GM23338 (cell line): Measurements from ENCODE around the gene C22orf39. TPM values are rescaled to one million over a fixed set of nuclear protein-coding genes. Genes with fewer than 3 reads are reported as not detected.

Source experiments
- ATAC-seq: fragments of 200-7000 bp; cut with Tn5 transposase; 3 replicates; pipeline ENCODE4 v1.9.1; 2020
- DNase-seq: peaks from one replicate; pipeline ENCODE4 v3.0.0-alpha.2; 2015; ENCODE audit warnings: low spot score
- H2AFZ ChIP-seq: fragments of 200-600 bp; sonication (generic); 2 replicates; pipeline ENCODE4 v1.8.0; 2016; ENCODE audit warnings: antibody characterized with exemption, mild to moderate bottlenecking, moderate library complexity
- H3F3A ChIP-seq: fragments of 200-600 bp; sonication (generic); replicated peaks from 2 replicates; pipeline ENCODE4 v1.8.0; 2017; ENCODE audit warnings: antibody characterized with exemption, mixed run types, low read depth
- H3K27ac ChIP-seq: fragments of 200-600 bp; sonication (generic); 2 replicates; pipeline ENCODE4 v1.6.1; 2016; ENCODE audit warnings: low read depth
- H3K27me3 ChIP-seq: fragments of 200-600 bp; sonication (generic); 2 replicates; pipeline ENCODE4 v1.8.0; 2016; ENCODE audit warnings: mild to moderate bottlenecking, mixed run types, moderate library complexity; ENCODE audit not compliant: insufficient read depth
- H3K36me3 ChIP-seq: fragments of 200-600 bp; sonication (generic); 2 replicates; pipeline ENCODE4 v1.8.0; 2016; ENCODE audit warnings: mild to moderate bottlenecking; ENCODE audit not compliant: insufficient read depth
- H3K4me1 ChIP-seq: fragments of 200-600 bp; sonication (generic); 2 replicates; pipeline ENCODE4 v1.8.0; 2016; ENCODE audit warnings: mild to moderate bottlenecking, moderate library complexity; ENCODE audit not compliant: insufficient read depth
- H3K4me2 ChIP-seq: fragments of 200-600 bp; sonication (generic); 2 replicates; pipeline ENCODE4 v1.7.1; 2017; ENCODE audit warnings: mixed run types
- H3K4me3 ChIP-seq: fragments of 200-600 bp; sonication (generic); 2 replicates; pipeline ENCODE4 v1.6.1; 2016; ENCODE audit warnings: mixed run types
- H3K79me2 ChIP-seq: fragments of 200-600 bp; sonication (generic); replicated peaks from 2 replicates; pipeline ENCODE4 v1.8.0; 2017; ENCODE audit warnings: mild to moderate bottlenecking; ENCODE audit not compliant: insufficient read depth
- H3K9me2 ChIP-seq: fragments of 200-600 bp; sonication (generic); 2 replicates; pipeline ENCODE4 v1.8.0; 2017; ENCODE audit not compliant: insufficient read depth
- H4K20me1 ChIP-seq: fragments of 200-600 bp; sonication (generic); replicated peaks from 2 replicates; pipeline ENCODE4 v1.8.0; 2017; ENCODE audit warnings: mild to moderate bottlenecking; ENCODE audit not compliant: insufficient read depth
- H3K27ac Mint-ChIP-seq: 2 replicates; pipeline ENCODE4 v1.8.0; 2020; ENCODE audit warnings: inconsistent platforms, mild to moderate bottlenecking, moderate library complexity, mixed read lengths
- H3K27me3 Mint-ChIP-seq: 3 replicates; pipeline ENCODE4 v1.8.0; 2022; ENCODE audit warnings: low read depth, mild to moderate bottlenecking, moderate library complexity, mixed read lengths, inconsistent platforms; ENCODE audit not compliant: insufficient read depth, poor library complexity
- H3K36me3 Mint-ChIP-seq: 3 replicates; pipeline ENCODE4 v1.8.0; 2021; ENCODE audit warnings: low read depth, mild to moderate bottlenecking, inconsistent platforms, moderate library complexity, mixed read lengths
- H3K4me1 Mint-ChIP-seq: 3 replicates; pipeline ENCODE4 v1.8.0; 2020; ENCODE audit warnings: mild to moderate bottlenecking, inconsistent platforms, mixed read lengths
- H3K4me3 Mint-ChIP-seq: 3 replicates; pipeline ENCODE4 v1.8.0; 2021; ENCODE audit warnings: moderate library complexity, mild to moderate bottlenecking, inconsistent platforms, mixed read lengths
- H3K9me3 Mint-ChIP-seq: 3 replicates; pipeline ENCODE4 v1.8.0; 2020; ENCODE audit warnings: moderate library complexity, mild to moderate bottlenecking, inconsistent platforms, mixed read lengths
- ETS1 ChIP-seq: IDR thresholded peaks from 2 replicates; pipeline ENCODE4 v1.6.1; 2016; ENCODE audit warnings: antibody characterized with exemption
- EZH2 ChIP-seq: fragments of 200-600 bp; sonication (generic); IDR thresholded peaks from one replicate; pipeline ENCODE4 v1.8.0; 2017; ENCODE audit warnings: antibody characterized with exemption, mild to moderate bottlenecking, low read depth; ENCODE audit not compliant: unreplicated experiment
- EZH2phosphoT487 ChIP-seq: fragments of 200-600 bp; sonication (generic); IDR thresholded peaks from one replicate; pipeline ENCODE4 v1.8.1; 2018; ENCODE audit warnings: antibody characterized with exemption; ENCODE audit not compliant: unreplicated experiment
- NANOG ChIP-seq: IDR thresholded peaks from 2 replicates; pipeline ENCODE4 v1.6.1; 2016; ENCODE audit warnings: antibody characterized with exemption, borderline replicate concordance
- POLR2AphosphoS5 ChIP-seq: IDR thresholded peaks from 2 replicates; pipeline ENCODE4 v1.6.1; 2016; ENCODE audit warnings: antibody characterized with exemption, low read depth
- STAT1 ChIP-seq: IDR thresholded peaks from one replicate; pipeline ENCODE4 v1.6.1; 2016; ENCODE audit warnings: antibody characterized with exemption; ENCODE audit not compliant: unreplicated experiment
- ZNF114 ChIP-seq: fragments of 250-450 bp; sonication (Bioruptor Pico); IDR thresholded peaks from 2 replicates; pipeline ENCODE4 v1.5.0; 2020; ENCODE audit warnings: mild to moderate bottlenecking, moderate library complexity
- ZNF462 ChIP-seq: fragments of 250-450 bp; sonication (Bioruptor Pico); IDR thresholded peaks from 2 replicates; pipeline ENCODE4 v1.5.0; 2020; ENCODE audit warnings: mild to moderate bottlenecking, moderate library complexity
- polyA plus RNA-seq: library from polyadenylated mRNA; unstranded; fragments of >200 nt; fragmentation: Nextera tagmentation; extraction: Ambion mirVana; gene quantifications from 2 replicates; pipeline ENCODE4 v1.2.1, GENCODE V29; 2016
- total RNA-seq: library from RNA; depleted of rRNA; stranded (reverse); fragments of >200 nt; shearing (Covaris generic); gene quantifications from 2 replicates; pipeline ENCODE4 v1.2.3, GENCODE V29; 2014
- TF ChIP-seq, protein P1 (sequence below), 2 experiments: fragments of 200-600 bp in 1 of 2; sonication (generic) in 1 of 2; conservative IDR thresholded peaks; 2 replicates each; pipeline versions ENCODE4 v1.5.1 to v1.6.1; 2016 to 2017; ENCODE audit warnings: antibody characterized with exemption in 2 of 2, low read depth in 2 of 2, mild to moderate bottlenecking in 2 of 2, moderate library complexity in 1 of 2

C22orf39 gene
- total and polyA plus RNA-seq, 2 experiments from 2014 or later: 37.4 to 40.2 TPM

GRCh38 chr22:19404676-19405075 is 42.8 kb downstream of the C22orf39 start:
- Mint-ChIP-seq H3K27me3 (peaks cover 13% of the 10 kb centered on the region), H3K4me1 (no peaks in the 10 kb centered on the region), H3K4me3 (no peak overlapping the region), H3K36me3 (peaks cover 63% of the 10 kb centered on the region), H3K9me3 (no peaks in the 10 kb centered on the region), H3K27ac (no peak overlapping the region)
- Histone ChIP-seq H3K27ac (no peak overlapping the region), H3K27me3 (no peaks in the 10 kb centered on the region), H3K4me1 (no peaks in the 10 kb centered on the region), H3K79me2 (no peaks in the 10 kb centered on the region; the same call in 1 of the 2 replicates), H2AFZ (no peak overlapping the region), H3F3A (no peaks in the 10 kb centered on the region), H4K20me1 (peaks cover 22% of the 10 kb centered on the region), H3K4me3 (no peak overlapping the region), H3K9me2 (no peaks in the 10 kb centered on the region), H3K36me3 (peaks cover 27% of the 10 kb centered on the region), H3K4me2 (no peak overlapping the region)
- no peak for ATAC-seq
- no peak for DNase-seq
- TF ChIP-seq EZH2 (no peak), NANOG (no peak), ZNF114 (CRISPR knock-in tag) (no peak), EZH2phosphoT487 (no peak), POLR2AphosphoS5 (no peak)
- TF ChIP-seq, protein P1, sequence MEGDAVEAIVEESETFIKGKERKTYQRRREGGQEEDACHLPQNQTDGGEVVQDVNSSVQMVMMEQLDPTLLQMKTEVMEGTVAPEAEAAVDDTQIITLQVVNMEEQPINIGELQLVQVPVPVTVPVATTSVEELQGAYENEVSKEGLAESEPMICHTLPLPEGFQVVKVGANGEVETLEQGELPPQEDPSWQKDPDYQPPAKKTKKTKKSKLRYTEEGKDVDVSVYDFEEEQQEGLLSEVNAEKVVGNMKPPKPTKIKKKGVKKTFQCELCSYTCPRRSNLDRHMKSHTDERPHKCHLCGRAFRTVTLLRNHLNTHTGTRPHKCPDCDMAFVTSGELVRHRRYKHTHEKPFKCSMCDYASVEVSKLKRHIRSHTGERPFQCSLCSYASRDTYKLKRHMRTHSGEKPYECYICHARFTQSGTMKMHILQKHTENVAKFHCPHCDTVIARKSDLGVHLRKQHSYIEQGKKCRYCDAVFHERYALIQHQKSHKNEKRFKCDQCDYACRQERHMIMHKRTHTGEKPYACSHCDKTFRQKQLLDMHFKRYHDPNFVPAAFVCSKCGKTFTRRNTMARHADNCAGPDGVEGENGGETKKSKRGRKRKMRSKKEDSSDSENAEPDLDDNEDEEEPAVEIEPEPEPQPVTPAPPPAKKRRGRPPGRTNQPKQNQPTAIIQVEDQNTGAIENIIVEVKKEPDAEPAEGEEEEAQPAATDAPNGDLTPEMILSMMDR (conservative IDR thresholded peaks at IDR 0.05; ENCODE audit: low read depth in 2 of 2): no peak

DNA sequence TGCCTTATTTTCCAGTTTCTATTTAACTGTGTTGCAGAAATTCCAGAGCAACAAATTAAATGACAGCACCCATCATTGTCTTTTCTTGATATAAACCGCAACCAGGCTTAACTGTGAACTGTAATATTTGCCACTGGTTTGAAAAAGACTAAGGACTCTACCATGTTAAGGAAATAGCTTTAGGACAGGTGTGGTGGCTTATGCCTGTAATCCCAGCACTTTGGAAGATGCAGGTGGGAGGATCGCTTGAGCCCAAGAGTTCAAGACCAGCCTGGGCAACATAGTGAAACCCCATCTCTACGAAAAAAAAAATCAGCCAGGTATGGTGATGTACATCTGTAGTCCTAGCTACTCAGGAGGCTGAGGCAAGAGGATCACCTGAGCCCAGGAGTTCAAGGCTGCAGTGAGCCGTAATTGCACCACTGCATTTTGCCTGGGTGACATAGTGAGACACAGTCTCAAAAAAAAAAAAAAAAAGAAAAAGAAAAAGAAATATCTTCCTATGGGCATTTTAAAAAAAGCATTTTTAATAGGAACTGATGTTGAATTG is 44.8 kb downstream of the C22orf39 start:
- H3K27ac Mint-ChIP-seq: no peak overlapping the region
- Histone ChIP-seq H3K4me1 (no peaks in the 10 kb centered on the region), H3K9me2 (no peaks in the 10 kb centered on the region), H3K27ac (no peak overlapping the region), H4K20me1 (peaks cover 14% of the 10 kb centered on the region), H3F3A (no peaks in the 10 kb centered on the region), H3K36me3 (peaks cover 25% of the 10 kb centered on the region), H3K79me2 (peaks cover 3% of the 10 kb centered on the region; the same call in 1 of the 2 replicates), H3K27me3 (no peaks in the 10 kb centered on the region), H3K4me3 (no peak overlapping the region), H3K4me2 (no peak overlapping the region), H2AFZ (no peak overlapping the region)
- no peaks in the 10 kb centered on the region for H3K9me3 Mint-ChIP-seq
- no peak overlapping the region for H3K4me3 Mint-ChIP-seq
- no peak for DNase-seq
- no peak for ATAC-seq
- H3K27me3 Mint-ChIP-seq: peaks cover 13% of the 10 kb centered on the region
- H3K36me3 Mint-ChIP-seq: peaks cover 60% of the 10 kb centered on the region
- no peaks in the 10 kb centered on the region for H3K4me1 Mint-ChIP-seq
- TF ChIP-seq ZNF462 (CRISPR knock-in tag) (no peak), ETS1 (no peak), EZH2 (no peak), NANOG (no peak), STAT1 (no peak)
- TF ChIP-seq, protein P1 (conservative IDR thresholded peaks at IDR 0.05; ENCODE audit: low read depth in 2 of 2): no peak
